ENCODE data around the gene WARS2.
"Not testable (repeated sequence)": the region's sequence is repeated elsewhere in the genome, so short reads cannot be mapped to it uniquely, and the experiment has no call there.

The WARS2 gene

GRCh38 chr1:119140177-119141019 lies at the start of gene WARS2:
Gene WARS2, minus strand, starts transcription at chr1:119140653. Its CDS starts 9 bp downstream, at chr1:119140644.
- Histone ChIP-seq H3K36me3 (peaks cover 0 to 16% (median 0%) of the 10 kb centered on the region in 11 experiments; a peak in 2 of 22 replicates), H3K4me3 (peak within 1 kb of the TSS; percentile 60 to 79 (median 69)), H3K27me3 (no peaks in the 10 kb centered on the region), H3K27ac (peak within 1 kb of the TSS; percentile 88 to 99 (median 96)), H3K9ac (peak within 1 kb of the TSS; percentile 88 to 99 (median 93)), H3K4me2 (peak within 1 kb of the TSS; percentile 84 to 94 (median 92)), H4K20me1 (no peaks in the 10 kb centered on the region; a peak in 1 of 22 replicates), H3K9me3 (replicated peaks in 1 of 11) (no peaks in the 10 kb centered on the region), H3K4me1 (peaks cover 15 to 29% (median 23%) of the 10 kb centered on the region in 10 experiments)
- no peak for TF ChIP-seq Cebpa-rat (IDR thresholded peaks at IDR 0.05)

GRCh38 chr1:119188926-119189325 lies 48.5 kb upstream of the WARS2 start:
- H3K27ac ChIP-seq: no peak overlapping the region
- no peak overlapping the region for H3K4me3 ChIP-seq

GRCh38 chr1:119187416-119187815 lies 47.0 kb upstream of the WARS2 start:
- no peak for TF ChIP-seq Cebpa-rat (IDR thresholded peaks at IDR 0.05)
- Histone ChIP-seq H3K9me3 (replicated peaks in 1 of 11) (peaks cover 0 to 13% (median 4%) of the 10 kb centered on the region in 11 experiments; a peak in 6 of 22 replicates), H3K4me1 (no peaks in the 10 kb centered on the region), H3K27ac (no peak overlapping the region), H3K36me3 (no peaks in the 10 kb centered on the region), H3K27me3 (no peaks in the 10 kb centered on the region), H3K9ac (no peak overlapping the region), H4K20me1 (no peaks in the 10 kb centered on the region), H3K4me3 (no peak overlapping the region), H3K4me2 (no peak overlapping the region)

More at GRCh38 chr1:119188926-119189325, 48.5 kb upstream of the WARS2 start:
- Histone ChIP-seq H3K4me1 (no peaks in the 10 kb centered on the region), H3K9ac (no peak overlapping the region), H4K20me1 (no peaks in the 10 kb centered on the region), H3K9me3 (replicated peaks in 1 of 11) (peaks cover 0 to 13% (median 4%) of the 10 kb centered on the region in 11 experiments; a peak in 6 of 22 replicates), H3K4me2 (no peak overlapping the region), H3K36me3 (no peaks in the 10 kb centered on the region), H3K27me3 (no peaks in the 10 kb centered on the region)
- TF ChIP-seq Cebpa-rat (IDR thresholded peaks at IDR 0.05): no peak

- H3K4me3 ChIP-seq: no peak overlapping the region
- no peaks in the 10 kb centered on the region for H3K36me3 ChIP-seq
- TF ChIP-seq Cebpa-rat (IDR thresholded peaks at IDR 0.05): no peak
Measured at GRCh38 chr1:119186471-119186870, 46.0 kb upstream of the WARS2 start.

DNA sequence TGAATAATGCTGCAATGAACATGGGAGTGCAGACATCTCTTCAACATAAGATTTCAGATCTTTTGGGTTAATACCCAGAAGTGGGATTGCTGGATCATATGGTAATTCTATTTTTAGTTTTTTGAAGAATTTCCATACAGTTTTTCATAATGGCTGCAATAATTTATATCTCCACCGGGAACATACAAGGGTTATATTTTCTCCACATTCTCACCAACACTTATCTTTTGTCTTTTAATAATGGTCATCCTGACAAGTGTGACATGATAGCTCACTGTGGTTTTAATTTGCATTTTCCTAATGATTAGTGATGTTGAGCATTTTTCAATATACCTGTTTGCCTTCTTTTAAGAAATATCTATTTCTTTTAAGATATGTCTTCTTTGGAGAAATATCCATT lies 44.5 kb upstream of the WARS2 start:
- TF ChIP-seq Cebpa-rat (IDR thresholded peaks at IDR 0.05): no peak
- no peak overlapping the region for H3K4me2 ChIP-seq

More at GRCh38 chr1:119186471-119186870, 46.0 kb upstream of the WARS2 start:
- Histone ChIP-seq H3K27me3 (no peaks in the 10 kb centered on the region), H3K27ac (no peak overlapping the region), H3K4me2 (no peak overlapping the region), H3K4me1 (no peaks in the 10 kb centered on the region), H4K20me1 (no peaks in the 10 kb centered on the region), H3K9ac (no peak overlapping the region), H3K9me3 (replicated peaks in 1 of 11) (peaks cover 0 to 13% (median 4%) of the 10 kb centered on the region in 11 experiments; a peak in 6 of 22 replicates)

GRCh38 chr1:119181218-119181617 lies 40.8 kb upstream of the WARS2 start:
- Histone ChIP-seq H3K9me3 (replicated peaks in 1 of 11) (peaks cover 12 to 22% (median 15%) of the 10 kb centered on the region in 11 experiments; a peak in 21 of 22 replicates), H3K4me3 (no peak overlapping the region), H3K4me2 (no peak overlapping the region), H3K36me3 (peaks cover 0 to 24% (median 11%) of the 10 kb centered on the region in 11 experiments; a peak in 16 of 22 replicates), H3K9ac (no peak overlapping the region), H3K4me1 (no peaks in the 10 kb centered on the region), H3K27ac (no peak overlapping the region), H3K27me3 (no peaks in the 10 kb centered on the region), H4K20me1 (no peaks in the 10 kb centered on the region)
- no peak for TF ChIP-seq Cebpa-rat (IDR thresholded peaks at IDR 0.05)

More for the DNA sequence above, 44.5 kb upstream of the WARS2 start:
- no peaks in the 10 kb centered on the region for H4K20me1 ChIP-seq
- no peak overlapping the region for H3K9ac ChIP-seq
- H3K27me3 ChIP-seq: no peaks in the 10 kb centered on the region
- H3K27ac ChIP-seq: no peak overlapping the region
- H3K4me3 ChIP-seq: no peak overlapping the region
- H3K36me3 ChIP-seq: peaks cover 0 to 6% (median 0%) of the 10 kb centered on the region in 11 experiments; a peak in 1 of 22 replicates
- H3K9me3 ChIP-seq (replicated peaks in 1 of 11): peaks cover 0 to 13% (median 4%) of the 10 kb centered on the region in 11 experiments; a peak in 7 of 22 replicates
- no peaks in the 10 kb centered on the region for H3K4me1 ChIP-seq

GRCh38 chr1:119179051-119179450 lies 38.6 kb upstream of the WARS2 start:
- Histone ChIP-seq H3K4me1 (no peaks in the 10 kb centered on the region), H3K4me2 (no peak overlapping the region), H3K9ac (no peak overlapping the region), H3K4me3 (no peak overlapping the region), H3K36me3 (peaks cover 0 to 24% (median 11%) of the 10 kb centered on the region in 11 experiments; a peak in 16 of 22 replicates), H3K9me3 (replicated peaks in 1 of 11) (peaks cover 12 to 22% (median 15%) of the 10 kb centered on the region in 11 experiments; a peak in 21 of 22 replicates), H3K27ac (no peak overlapping the region), H4K20me1 (no peaks in the 10 kb centered on the region), H3K27me3 (no peaks in the 10 kb centered on the region)
- TF ChIP-seq Cebpa-rat (IDR thresholded peaks at IDR 0.05): no peak

- Histone ChIP-seq H3K36me3 (peaks cover 6 to 40% (median 18%) of the 10 kb centered on the region in 11 experiments; a peak in 13 of 22 replicates), H3K9me3 (replicated peaks in 1 of 11) (peaks cover 11 to 48% (median 24%) of the 10 kb centered on the region in 11 experiments; a peak in 18 of 22 replicates)
- H3K4me2 ChIP-seq, H3K9ac ChIP-seq, H3K4me1 ChIP-seq, H4K20me1 ChIP-seq, H3K27me3 ChIP-seq, H3K27ac ChIP-seq, H3K4me3 ChIP-seq: not testable (repeated sequence)
Measured at GRCh38 chr1:119172927-119173326, 32.5 kb upstream of the WARS2 start.

- H3K27me3 ChIP-seq, H3K4me3 ChIP-seq, H3K27ac ChIP-seq, H3K4me2 ChIP-seq, H3K4me1 ChIP-seq, H3K9ac ChIP-seq, H4K20me1 ChIP-seq: not testable (repeated sequence)
- Histone ChIP-seq H3K9me3 (replicated peaks in 1 of 11) (peaks cover 11 to 45% (median 23%) of the 10 kb centered on the region in 11 experiments; a peak in 17 of 22 replicates), H3K36me3 (peaks cover 6 to 40% (median 19%) of the 10 kb centered on the region in 11 experiments; a peak in 13 of 22 replicates)
Measured at GRCh38 chr1:119171381-119172010, 31.0 kb upstream of the WARS2 start.

Measured in BLaER1 treated with 17β-estradiol and CSF1 and Interleukin-3, amounts not matched to agents 10 nM and 100 nM (cell line).